Amniotic stem cell (primary cell): Measurements from ENCODE around the gene ZNF234.
A peak's percentile ranks its signal among the peaks of the same experiment; 100 is the strongest.
"Not testable (repeated sequence)": the region's sequence is repeated elsewhere in the genome, so short reads cannot be mapped to it uniquely, and the experiment has no call there.

ENCODE experiments used
- DNase-seq: peaks from one replicate; lab custom pipeline; 2025; lab: John Stamatoyannopoulos, UW

The ZNF234 gene

DNA sequence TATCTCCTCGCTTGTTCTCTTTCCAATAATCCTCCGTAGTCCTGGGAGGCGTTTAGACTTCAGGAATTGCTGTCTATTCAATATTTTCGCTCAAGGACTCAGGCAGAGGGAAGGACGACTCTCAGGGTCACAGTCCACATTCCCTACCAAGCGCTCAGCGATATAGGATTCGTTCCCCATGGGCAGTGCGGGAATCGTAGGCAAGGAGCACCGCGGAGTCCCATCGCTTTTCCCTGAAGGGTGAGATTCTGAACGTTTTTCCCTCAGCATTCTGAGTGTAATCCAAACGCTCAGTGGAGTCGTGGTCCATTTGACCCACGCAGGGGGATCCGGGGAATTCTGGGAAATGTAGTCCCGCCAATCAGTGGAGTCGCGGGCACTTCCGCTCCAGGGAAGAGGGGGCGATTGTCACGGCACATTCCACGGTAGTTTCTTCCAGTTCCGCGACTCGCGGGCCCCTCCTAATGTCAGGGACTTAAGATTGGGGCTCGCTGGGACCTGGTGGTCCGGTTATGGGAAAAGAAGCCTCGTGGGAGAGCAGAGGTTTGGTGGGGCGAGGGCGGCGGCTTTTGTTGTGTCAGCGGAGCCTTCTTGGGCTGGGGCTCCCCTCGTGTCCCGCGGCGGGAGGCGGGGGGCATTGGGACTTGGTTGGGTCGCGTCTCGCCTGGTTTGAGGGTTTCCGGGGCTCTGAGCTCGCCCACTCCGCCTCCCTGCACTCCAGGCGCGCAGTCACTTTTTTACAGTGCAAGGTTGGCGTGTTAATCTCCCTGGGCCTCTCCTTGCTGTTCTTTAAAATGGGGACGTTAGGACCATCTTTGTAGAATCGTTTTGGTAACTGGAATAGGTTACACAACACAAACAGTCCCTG is at the start of gene ZNF234:
Gene ZNF234 (plus strand): TSS at position 364 of the 868 bp plus-strand sequence. CDS start 3,079 bp downstream, outside the sequence.
- DNase-seq: peak; percentile 41

DNA sequence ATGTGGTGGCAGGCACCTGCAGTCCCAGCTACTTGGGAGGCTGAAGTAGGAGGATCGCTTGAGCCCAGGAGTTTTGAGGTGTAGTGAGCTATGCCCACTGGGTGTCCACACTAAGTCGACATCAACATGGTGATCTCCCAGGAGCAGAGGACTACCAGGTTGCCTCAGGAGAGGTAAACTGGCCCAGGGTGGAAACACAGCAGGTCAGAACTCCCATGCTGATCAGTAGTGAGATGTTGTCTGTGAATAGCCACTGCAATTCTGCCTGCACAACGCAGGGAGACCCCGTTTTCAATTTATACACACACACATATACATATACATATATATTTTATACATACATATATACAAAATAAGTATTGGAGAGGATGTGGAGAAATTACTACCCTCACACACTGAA is 49.2 kb upstream of the ZNF234 start:
- DNase-seq: no peak

DNA sequence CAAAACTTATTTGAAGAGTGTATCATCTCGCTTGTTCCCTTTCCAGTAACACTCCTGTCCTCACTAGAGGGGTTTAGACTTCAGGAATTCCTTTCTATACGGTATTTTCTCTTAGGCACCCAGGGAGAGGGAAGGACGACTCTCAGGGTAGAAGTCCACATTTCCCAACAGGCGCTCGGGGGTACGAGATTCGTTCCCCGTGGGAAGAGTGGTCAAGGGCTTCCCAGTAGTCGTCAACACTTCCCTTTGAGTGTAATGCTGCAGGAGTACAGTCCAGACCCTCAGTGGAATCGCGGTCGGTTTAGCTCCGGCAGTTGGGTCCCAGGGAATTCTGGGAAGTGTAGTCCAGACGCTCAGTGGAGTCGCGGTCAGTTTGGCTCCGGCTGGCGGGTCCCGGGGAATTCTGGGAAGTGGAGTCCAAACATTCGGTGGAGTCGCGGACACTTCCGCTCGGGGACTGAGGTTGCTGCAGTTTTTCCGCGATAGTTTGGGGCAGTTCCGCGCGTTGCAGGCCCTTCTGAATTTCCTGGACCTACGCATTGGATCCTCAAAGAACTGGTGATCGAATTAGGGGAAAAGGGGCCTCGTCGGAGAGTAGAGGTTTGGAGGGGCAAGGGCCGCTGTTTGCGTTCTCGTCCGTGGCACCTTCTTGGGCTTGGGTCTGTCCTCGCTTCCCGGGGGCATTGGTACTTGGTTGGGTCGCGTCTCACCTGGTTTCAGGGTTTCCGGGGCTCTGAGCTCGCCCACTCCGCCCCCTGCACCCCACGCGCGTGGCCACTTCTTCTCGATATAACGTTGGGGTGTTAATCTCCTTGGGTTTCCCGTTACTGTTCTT is 47.2 kb upstream of the ZNF234 start, which contains the start of gene ZNF224:
Gene ZNF224 (plus strand): TSS at position 431 of the 835 bp plus-strand sequence. CDS start 3,513 bp downstream, outside the sequence.
- DNase-seq: peak; percentile 88

DNA sequence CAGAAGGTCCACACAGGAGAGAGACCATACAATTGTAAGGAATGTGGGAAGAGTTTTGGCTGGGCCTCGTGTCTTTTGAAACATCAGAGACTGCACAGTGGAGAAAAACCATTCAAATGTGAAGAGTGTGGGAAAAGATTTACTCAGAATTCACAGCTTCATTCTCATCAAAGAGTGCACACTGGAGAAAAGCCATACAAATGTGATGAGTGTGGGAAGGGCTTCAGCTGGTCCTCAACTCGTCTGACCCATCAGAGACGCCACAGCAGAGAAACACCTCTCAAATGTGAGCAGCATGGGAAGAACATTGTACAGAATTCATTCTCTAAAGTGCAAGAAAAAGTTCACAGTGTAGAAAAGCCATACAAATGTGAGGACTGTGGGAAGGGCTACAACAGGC is 33.6 kb upstream of the ZNF234 start:
- DNase-seq: no peak

DNA sequence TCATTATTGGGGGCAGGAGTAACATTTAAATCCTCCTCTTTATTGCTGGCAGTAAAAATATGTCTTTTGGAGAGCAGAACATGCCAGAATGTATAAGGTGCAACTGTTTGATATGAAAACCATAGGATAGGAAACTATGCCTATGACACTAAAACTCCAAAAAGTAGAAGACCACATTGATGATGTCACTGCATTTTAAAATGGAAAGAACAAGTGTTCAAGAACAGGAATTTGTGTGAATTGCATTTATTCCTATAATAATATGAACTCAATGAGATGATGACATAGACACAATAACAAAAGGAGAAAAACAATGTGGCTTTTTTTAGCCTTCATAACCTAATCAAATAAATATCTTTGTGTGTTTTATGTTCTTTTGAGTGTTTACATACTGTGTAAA is 31.9 kb upstream of the ZNF234 start:
- no peak for DNase-seq

DNA sequence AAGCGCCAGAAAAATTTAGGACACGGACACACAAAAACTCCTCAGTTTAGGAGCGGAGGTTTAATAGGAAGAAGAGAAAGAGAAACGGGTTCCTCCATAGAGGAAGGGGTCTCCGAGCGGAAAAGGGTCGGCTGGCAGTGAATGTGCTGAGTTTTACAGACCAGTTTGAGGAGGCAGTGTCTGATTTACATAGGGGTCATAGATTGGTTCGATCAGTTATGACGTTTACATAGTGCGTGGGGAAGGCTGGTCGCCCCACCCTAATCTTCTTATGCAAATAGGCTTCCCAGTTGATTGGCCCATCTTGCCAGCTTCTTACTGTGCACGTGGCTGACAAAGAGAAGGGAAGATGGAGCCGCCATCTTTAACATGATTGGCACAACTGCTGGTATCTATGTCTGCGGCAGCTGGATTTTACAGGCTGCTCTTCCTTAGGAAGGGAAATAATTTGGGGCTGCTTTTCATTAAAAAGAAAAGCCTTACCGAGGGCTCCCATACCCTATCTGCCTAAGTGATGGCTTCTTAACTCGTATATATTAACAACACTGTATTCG is 29.4 kb upstream of the ZNF234 start:
- DNase-seq: peak; percentile 82

DNA sequence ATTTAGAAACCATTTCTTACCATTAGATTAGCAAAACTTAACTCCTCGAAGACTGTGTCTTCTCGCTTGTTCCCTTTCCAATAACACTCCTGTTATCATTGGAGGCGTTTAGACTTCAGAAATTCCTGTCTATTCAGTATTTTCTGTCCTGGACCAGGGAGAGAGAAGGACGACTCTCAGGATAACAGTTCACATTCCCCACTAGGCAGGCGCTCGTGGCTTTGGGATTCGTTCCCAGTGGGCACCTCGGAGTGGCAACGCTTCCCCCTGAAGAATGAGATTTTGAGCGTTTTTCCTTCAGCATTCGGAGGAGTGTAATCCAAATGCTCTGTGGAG is 28.6 kb upstream of the ZNF234 start:
- DNase-seq: no peak

DNA sequence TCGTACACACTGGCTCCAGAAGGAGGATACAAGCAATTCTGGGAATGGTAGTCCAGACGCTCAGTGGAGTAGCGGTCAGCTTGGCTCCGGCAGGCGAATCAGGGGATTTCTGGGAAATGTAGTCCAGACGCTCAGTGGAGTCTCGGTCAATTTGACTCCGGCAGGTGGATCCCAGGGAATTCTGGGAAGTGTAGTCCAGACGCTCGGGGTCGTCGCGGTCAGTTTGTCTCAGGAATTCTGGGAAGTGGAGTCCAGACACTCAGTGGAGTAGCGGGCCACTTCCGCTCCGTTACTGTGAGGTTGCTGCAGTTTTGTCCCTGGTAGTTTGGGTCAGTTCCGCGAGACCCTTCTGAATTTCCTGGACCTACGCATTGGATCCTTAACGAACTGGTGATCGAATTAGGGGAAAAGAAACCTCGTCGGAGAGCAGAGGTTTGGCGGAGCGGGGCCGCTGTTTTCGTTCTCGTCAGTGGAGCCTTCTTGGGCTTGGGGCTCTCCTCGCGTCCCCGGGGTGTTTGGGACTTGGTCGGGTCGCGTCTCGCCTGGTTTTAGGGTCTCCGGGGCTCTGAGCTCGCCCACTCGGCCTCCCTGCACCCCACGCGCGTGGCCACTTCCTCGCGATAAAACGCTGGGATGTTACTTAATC is 28.1 kb upstream of the ZNF234 start, which contains the start of gene ZNF225:
Gene ZNF225 (plus strand): TSS at position 262 of the 646 bp plus-strand sequence. CDS start 2,429 bp downstream, outside the sequence.
- DNase-seq: peak; percentile 96

DNA sequence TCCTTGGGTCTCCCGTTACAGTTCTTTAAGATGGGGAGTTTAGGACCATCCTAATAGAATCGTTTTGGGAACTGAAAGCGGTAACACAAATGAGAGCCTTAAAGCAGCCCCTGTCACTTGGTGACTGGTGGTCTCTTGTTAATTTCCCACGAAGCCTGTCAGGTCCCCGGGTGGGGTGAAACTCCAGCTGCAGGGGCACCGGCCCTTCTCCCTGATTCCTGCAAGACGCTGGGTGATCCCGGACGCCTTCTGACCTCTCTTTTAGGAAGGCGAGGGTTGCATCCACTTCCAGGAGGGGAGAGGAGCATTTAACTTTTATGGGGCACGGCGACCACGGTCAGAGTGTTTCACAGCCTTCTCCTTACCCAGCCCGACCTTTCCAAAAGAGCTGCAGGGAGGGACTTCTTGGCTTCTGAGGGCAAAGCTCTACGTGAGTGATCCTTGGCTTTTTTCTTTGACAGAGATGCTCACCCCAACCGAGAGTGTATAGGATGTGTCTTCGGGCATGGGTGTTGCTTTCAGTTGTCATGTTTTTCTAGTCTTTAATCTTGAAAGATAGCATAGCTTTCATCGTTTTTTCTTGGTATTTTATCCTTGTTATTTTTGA is 27.5 kb upstream of the ZNF234 start:
- no peak for DNase-seq

DNA sequence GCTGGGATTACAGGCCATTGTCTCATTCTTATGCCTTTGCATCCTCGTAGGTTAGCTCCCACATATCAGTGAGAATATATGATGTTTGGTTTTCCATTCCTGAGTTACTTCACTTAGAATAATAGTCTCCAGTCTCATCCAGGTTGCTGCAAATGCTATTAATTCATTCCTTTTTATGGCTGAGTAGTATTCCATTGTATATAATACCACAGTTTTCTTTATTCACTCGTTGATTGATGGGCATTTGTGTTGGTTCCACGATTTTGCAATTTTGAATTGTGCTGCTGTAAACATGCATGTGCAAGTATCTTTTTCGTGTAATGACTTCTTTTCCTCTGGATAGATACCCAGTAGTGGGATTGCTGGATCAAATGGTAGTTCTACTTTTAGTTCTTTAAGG is 20.2 kb upstream of the ZNF234 start:
- DNase-seq: not testable (repeated sequence)

DNA sequence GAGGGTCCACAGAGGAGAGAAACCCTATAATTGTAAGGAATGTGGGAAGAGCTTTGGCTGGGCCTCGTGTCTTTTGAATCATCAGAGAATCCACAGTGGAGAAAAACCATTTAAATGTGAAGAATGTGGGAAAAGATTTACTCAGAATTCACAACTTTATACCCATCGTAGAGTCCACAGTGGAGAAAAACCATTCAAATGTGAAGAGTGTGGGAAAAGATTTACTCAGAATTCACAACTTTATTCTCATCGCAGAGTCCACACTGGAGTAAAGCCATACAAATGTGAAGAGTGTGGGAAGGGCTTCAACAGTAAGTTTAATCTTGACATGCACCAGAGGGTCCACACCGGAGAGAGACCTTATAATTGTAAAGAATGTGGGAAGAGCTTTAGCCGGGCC is 9.4 kb upstream of the ZNF234 start:
- DNase-seq: no peak

DNA sequence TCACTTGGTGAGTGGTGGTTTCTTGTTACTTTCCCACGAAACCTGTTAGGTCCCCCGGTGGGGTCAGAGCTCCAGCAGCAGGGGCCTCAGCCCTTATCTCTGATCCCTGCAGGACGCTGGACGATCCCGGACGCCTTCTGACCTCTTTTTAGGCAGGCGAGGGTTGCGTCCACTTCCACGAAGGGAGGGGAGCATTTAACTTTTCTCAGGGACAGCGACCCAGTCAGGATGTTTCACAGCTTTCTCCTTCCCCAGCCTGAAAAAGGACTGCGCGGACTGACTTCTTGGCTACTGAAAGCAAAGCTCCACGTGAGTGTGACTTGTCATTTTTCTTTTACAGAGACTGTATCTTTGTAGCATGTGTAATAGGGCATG is 692 bp downstream of the ZNF234 start:
- DNase-seq: no peak

DNA sequence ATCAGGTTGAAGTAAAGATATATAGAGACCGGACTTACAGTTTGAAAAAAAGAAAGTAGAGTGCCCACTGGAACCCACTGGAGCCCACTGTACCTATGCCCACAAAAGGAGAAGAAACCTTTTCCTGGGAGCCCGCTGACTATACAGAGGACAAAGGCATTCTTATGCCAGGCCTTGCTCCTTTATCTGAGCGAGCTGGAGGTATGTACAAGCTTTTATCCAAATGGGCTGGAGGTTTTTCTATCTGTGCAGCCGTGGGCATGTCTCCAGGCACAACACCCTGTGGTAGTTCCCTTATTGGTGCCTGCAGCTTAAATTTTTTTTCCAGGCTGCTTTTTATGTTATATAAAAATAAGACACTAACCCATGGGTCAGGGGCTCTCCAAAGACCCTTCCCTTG is 8.4 kb downstream of the ZNF234 start:
- no peak for DNase-seq

DNA sequence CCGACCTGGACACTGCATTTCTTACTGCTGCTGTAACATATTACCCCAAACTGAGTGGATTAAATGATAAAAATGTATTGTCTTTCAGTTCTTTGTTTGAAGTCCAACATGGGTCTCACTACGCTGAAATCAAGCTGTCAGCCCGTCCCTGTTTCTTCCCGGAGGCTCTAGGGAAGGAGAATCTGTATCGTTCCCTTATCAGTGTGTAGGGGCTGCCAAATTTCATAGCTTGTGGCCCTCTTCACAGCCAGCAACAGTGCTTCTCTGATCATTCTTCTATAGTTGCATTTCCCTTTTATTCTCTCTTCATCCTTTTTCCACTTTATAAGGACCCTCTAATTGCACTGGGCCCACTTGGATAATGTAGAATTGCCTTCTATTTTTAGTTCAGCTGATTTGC is 10.1 kb downstream of the ZNF234 start:
- DNase-seq: no peak

DNA sequence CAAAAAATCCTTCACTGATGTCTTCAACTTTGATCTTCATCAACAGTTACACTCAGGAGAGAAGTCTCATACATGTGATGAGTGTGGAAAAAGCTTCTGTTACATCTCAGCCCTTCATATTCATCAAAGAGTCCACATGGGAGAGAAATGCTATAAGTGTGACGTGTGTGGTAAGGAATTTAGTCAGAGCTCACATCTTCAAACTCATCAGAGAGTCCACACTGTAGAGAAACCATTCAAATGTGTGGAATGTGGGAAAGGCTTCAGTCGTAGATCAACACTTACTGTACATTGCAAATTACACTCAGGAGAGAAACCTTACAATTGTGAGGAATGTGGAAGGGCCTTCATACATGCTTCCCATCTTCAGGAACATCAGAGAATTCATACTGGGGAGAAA is 15.1 kb downstream of the ZNF234 start:
- DNase-seq: no peak

DNA sequence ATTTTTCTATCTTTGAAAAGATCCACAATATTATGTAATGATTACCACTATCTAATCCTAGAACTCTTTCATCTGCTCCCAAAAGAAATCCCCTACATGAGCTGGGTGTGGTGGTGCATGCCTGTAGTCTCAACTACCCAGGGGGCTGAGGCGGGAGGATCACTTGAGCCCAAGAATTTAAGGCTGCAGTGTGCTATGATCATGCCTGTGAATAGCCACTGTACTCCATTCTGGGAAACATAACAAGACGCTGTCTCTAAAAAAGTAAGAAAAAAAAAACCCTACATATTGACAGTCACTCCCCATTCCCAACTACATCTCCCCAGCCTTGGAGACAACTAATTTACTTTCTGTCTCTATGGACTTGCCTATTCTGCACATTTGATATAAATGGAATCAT is 22.4 kb downstream of the ZNF234 start:
- DNase-seq: no peak

DNA sequence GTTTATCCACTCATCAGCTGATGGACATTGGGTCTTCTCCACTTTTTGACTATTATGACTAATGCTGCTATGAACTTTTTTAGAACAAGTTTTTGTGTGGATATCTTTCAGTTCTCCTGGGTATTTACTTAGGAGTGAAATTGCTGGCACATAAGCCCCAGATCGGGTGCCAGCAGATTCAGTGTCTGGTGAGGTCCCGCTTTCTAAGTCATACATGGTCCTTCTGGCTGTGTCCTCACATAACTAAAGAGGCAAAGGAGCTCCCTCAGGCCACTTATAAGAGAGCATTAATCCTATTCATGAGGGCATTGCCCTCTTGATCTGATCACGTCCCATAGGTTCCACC is 22.9 kb downstream of the ZNF234 start:
- DNase-seq: no peak

DNA sequence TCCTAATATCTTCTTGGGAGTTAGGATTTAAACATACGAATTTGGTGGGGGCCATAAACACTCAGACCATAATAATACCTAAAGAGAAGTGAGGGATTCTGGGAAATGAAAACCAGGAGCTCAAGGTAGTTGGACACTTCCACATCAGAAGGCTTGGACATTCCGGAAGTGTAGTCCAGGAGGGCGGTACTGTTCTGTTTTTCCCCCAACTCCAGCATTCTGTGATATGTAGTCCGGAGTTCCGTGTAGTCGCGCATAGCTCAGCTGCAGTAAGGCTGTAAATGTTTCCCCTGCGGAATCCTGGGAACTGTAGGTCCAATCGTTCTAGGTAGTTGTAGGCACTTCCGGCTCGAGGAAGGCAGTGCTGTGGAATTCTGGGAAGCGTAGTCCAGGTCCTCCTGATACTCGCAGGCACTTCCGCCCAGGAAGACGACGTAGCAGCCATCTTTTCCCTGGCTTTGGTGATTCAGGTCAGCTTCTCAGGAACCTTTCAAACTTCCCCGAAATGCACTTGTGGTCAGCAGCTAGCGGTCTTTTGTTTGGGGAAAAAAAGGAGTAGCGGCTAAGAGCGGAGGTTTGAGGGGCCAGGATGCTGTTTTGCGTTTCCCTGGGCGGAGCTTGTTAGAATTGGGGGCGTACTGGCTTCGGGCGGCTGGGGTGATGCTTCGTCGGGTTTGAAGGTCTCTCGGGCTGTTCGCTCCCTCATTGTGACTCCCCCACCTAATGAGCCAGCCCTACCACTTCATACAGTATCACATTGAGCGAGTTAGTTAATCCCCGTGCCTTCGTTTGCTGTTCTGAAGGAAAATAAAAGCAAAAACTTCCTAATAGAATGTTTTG is 23.5 kb downstream of the ZNF234 start, which contains the start of gene ZNF226:
Gene ZNF226 (plus strand): TSS at position 428 of the 840 bp plus-strand sequence. CDS start 4,981 bp downstream, outside the sequence.
- peak; percentile 88 for DNase-seq

DNA sequence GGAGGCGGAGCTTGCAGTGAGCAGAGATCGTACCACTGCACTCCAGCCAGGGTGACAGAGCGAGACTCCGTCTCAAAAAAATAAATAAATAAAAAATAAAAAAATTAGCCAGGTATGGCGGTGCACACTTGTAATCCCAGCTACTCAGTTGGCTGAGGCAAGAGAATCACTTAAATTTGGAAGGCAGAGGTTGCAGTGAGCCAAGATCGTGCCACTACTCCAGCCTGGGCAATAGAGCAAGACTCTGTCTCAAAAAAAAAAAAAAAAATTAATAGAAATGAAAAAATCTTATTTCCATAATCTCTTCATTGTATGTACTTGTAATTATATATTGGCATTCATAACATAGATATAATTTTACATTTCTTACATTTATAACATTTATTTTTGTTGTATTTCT is 29.3 kb downstream of the ZNF234 start:
- DNase-seq: not testable (repeated sequence)

DNA sequence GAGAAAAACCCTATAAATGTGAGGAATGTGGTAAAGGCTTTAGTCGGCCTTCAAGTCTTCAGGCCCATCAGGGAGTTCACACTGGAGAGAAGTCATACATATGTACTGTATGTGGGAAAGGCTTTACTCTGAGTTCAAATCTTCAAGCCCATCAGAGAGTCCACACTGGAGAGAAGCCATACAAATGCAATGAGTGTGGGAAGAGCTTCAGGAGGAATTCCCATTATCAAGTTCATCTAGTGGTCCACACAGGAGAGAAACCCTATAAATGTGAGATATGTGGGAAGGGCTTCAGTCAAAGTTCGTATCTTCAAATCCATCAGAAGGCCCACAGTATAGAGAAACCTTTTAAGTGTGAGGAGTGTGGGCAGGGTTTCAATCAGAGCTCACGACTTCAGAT is 35.2 kb downstream of the ZNF234 start:
- no peak for DNase-seq

DNA sequence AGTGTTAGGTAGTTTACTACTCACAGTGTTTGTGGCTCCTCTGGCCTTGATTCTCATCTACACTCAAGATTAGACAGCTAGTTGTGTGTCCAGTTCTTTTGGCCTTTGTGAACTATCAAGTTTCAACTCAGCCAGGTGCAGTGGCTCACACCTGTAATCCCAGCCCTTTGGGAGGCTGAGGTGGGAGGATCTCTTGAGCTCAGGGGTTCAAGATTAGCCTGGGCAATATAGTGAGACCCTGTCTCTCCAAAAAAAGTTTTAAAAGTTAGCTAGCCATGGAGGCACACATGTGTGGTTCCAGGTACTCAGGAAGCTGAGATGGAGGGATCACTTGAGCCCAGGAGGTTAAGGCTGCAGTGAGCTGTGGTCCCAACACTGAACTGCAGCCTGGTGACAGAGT is 39.6 kb downstream of the ZNF234 start:
- DNase-seq: no peak
